GM19193 (cell line): Measurements from ENCODE around the gene INTS15.

Experiments
- POLR2A ChIP-seq: IDR thresholded peaks from 4 replicates; pipeline ENCODE4 v1.6.1; 2011; ENCODE audit not compliant: insufficient read depth, insufficient read length; ENCODE audit errors: extremely low read depth

Gene INTS15

DNA sequence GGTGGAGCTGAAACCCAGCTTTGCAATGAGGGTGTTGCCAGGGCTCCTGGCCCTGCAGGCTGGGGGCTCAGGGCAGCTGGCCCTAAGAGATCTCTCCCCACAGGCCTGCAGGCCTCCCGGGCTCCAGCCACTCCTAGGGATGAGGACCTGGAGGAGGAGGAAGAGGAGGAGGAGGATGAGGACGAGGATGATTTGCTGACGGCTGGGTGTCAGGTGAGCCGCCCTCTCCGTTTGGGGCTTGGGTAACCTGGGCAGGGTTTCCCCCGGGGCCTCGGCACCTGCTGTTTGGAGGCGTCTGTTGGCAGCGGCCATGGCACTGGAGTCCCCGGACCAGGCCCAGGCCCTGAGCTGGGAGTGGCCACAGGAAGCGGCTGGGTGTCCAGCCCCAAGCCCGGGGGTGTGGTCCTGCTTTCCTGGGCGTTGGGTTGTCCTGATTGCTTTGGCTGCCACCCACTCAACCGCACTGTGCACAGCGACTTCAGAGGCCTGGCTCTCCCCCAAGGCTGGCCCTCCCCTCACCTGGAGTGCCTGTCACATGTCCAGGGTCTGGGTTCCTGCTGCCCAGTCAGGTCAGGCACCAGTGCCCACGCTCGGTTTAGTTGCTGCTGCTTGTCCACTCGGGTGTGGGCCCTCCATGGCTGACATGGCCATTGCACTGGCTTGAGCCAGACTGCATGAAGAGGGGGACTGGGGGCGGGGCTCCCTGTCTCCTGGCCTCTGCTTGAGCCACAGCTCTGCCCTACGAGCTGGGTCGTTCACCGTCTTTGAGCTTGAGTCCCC, 53.2 kb downstream of the INTS15 start:
- no peak for TF ChIP-seq POLR2A

DNA sequence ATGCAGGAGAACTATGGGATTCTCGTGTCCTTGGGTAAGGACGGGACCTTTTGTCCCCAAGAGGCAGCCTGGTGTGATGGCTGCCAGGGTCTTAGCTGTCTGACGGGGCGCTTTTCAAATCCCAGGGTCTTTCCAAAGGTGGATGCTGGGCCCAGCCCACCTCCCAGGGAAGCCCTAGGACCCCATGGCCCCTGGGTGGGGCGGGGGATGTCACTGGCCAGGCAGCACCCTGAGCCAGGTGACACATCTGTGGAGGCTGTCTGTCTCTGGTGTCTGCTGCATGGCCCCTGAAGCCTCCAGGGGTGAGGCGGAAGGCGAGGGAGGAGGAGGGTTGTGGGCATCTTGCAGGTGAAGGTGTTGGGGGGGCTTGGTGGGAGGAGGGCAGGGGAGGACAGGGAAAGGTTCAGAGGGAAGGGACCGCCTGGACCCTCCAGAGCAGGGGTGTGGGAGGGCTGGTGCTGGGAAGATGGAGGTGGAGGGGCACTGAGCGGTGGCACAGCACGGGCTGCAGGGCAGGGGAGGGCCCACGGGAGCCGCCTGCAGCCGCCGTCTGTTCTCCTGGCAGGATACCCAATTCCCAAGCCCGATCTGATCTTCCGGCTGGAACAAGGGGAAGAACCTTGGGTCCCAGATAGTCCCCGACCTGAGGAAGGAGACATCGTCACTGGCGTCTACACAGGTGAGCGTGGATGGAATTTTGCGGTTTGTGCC, 54.2 kb downstream of the INTS15 start:
- TF ChIP-seq POLR2A: no peak

DNA sequence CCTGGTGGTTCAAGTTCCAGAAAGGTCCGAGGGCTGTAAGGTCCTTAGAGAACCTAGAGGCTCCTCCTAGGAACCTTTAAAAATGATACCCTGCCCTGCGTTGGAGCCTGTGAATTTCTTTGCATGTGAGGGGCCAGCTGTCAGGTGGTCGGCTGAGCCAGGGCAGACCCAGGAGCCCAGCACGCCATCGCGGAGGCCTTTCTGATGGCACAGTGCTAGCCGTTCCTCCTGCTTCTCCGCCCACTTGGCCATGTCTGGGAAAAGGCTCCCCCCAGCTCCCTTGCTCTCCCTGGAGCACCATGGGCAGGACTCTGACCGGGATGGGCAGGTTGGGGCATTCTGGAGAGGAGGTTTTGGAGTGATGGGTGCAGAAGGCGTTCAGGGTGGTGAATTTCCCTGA, 54.9 kb downstream of the INTS15 start:
- TF ChIP-seq POLR2A: no peak

DNA sequence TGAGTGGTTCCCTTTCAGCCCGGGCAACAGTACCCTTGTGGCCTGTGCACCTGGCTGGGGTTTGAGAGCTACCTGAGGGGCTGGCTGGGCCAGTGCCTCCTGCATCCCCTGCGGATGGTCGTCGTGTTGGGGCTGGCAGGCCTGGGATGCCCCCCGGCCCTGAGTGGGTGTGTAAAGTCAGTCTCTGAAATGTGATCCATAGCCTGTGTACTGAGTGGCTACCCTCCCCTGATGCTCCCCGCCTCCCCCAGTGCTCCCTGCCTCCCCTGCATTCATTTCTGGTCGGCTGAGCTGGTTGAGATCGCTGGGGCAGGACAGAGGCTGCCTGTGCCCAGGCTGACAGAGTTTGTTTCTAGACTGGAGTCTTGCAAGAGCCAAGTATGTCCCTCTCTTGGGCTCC, 56.6 kb downstream of the INTS15 start:
- TF ChIP-seq POLR2A: no peak

DNA sequence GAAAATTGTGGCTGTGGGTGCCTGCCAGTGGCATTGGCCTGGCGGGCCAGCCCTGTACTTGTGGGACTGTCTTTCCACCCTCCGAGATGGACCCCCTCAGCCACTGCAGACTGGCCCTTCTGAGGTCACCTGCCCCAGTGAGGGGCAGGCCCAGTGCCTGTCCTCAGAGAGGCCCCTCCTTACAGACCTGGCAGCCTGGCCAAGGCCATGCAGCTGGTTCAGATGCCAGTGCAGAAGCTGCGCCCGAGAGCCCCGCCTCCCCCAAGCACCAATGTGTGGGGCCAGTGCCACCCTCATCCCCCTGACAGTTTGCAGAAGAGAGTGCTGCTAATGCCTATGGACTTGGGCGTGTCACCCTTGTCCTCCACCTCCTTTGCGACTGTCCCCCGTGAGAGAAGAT, 57.3 kb downstream of the INTS15 start:
- TF ChIP-seq POLR2A: no peak

DNA sequence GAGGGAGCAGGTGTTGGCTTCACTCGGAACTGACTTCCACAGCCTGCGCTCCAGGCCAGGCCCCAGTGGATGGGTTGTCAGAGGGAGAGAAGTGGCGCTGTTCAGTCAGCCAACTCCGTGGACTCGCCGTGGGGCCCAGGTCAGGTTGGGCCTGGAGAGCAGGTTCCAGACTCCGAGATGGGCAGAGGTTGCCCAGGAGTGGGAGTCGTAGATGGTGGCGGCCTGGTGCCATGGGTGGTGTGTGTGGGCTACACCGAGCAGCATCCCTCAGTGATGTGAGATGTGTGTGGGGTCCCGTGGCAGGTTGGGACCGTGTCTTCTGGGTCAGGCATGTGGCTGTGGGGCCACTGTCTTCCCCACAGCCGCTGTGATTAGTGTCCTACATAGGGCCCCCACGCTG, 57.7 kb downstream of the INTS15 start:
- TF ChIP-seq POLR2A: no peak

DNA sequence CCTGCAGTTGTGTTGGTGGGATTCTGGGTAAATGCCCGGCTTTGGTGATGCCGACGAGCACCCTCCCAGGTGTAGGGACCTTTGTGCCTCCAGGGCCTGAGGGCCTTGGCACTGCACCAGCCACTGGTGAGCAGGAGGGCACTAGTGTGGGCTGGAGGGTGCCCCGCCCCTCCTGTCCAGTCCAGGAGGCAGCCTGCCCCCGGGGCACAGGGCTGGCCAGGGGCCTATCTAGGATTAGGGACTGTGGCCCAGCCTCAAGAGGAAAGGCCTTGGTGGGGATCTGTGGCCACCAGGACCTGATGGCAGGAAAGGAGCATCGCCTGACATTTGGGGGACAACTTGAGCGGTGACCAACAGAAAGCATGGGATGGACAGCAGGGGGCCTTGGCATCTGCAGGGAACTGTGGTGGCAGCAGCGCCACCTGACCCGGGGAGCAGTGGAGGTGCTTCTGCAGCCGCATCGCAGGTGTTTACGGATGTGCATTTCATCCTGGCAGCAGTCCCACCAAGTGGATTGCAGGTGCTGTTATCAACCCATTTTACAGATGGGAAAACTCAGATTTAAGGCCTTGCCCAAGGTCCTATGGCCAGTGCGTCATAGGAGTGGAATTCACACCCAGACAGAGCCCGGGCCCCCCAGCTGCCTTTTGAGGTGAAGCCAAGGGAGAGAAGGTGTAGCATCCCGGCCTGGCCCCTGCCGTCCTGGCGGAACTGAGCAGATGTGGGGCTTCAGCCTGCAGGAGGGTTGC, 58.4 kb downstream of the INTS15 start:
- no peak for TF ChIP-seq POLR2A

DNA sequence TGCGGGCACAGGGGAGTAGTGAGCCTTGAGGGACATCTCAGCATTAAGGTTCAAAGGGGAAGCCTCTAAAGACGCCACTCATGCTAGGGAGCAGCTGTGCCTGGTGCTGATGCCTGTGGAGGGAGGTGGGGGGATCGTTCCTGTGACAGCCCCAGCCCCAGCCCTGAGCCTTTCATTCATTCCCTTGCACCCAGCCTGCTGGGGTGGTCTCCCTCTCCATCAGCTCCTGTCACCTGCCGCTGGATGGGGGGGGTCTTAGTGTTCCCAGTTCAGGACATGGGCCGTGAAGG, 58.9 kb downstream of the INTS15 start:
- TF ChIP-seq POLR2A: no peak

DNA sequence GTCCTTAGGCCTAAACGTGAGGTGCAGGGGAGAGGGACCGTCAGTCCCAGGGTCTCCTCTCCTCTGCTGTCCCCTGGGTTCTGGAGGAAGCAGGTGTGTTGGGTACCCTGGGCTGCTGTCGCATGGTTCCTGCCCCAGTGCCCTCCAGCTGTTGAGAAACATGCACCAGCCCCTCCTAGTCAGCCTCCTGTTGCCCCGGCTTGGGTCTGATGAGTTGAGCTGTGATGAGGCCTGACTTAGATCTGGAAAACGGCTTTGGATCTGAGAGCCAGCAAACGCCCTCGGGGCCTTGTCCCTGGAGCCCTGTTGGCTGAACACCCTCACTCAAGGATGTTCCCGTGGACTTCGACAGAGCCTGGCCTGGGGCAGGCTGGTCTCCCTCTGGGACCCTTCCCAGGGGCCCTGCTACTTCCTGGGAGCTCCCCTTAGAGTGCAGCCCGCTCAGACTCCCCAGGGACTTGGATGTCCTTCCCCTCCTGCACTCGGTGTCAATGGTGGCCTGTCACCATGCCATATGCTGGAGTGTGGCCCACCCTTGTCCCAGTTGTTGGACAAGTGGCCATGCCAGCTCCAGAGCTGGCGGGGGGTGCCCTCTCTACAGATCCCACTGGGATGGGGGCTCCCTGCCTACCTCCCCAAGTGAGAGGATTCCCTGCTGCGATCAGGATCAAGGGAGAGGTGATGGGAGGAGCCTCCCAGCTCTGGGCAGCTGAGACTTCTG, 59.6 kb downstream of the INTS15 start:
- no peak for TF ChIP-seq POLR2A

DNA sequence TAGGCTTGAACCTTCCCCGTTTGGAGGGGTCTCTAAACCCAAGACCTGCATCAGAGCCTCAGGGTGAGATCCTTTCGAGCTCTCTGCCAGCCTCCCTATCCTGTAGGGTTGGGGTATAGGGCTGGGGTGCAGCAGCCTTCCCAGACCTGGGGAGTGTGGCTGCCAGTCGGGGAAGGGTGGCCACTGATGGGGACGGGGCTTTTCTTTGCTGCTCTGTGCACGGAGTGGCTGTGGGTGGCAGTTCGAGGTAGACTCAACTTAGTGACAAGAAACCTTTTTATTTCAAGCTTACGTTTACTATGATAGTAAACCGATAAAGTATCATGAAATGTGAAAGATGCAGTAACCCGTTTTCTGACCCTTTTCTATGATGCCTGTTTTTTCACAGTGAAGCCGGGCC, 60.3 kb downstream of the INTS15 start:
- TF ChIP-seq POLR2A: no peak

DNA sequence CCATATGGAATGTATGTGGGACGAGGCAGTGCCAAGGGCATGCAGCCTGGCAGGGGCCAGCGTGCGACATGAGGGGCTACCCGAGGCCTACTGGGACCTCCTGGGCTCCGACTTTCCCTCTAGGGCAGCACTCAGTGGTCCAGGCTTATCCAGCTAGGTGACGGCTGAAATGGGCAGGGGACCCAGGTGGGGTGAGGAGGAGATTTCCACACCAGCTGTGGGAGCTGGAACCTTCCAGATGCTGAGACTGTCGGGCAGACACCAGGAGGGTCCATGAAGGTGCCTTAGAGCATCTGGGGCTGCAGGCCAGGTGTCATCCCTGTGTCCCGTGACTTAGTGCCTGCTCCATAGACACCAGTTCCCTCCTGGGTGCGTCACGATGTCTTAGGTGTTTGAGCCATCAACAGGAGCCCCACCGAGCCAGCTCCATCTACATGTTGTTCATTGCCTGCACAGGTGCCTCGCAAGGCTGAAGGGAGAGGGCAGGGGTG, 60.7 kb downstream of the INTS15 start:
- no peak for TF ChIP-seq POLR2A

DNA sequence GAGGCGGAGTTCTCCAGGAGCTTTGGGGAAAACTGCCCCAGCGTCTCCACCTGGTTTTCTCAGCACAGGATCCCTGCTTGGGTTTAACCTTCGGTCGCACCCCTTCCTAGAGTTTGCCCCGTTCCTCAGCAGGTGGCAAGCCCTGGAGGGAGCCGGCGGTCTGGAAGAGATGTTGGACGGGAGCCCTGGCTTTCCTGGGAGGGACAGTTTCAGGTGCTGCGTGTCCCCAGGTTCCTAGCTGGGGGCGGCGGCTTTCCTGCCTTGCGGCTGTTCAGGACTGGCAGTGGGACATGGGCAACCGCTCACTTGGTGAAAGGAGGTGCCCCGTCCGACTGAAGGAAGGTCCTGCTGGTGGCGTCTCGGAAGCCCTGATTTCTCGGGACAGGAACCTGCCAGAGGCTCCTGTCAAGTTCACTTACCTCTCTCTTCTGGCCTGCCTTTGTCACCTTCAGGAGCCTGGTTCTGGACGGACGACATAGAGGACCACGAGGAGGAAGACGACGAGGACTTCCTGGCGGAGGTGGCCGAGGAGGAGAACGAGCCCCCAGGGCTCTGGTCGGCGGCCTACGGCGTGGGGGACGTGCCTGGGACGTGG, 62.1 kb downstream of the INTS15 start:
- no peak for TF ChIP-seq POLR2A

DNA sequence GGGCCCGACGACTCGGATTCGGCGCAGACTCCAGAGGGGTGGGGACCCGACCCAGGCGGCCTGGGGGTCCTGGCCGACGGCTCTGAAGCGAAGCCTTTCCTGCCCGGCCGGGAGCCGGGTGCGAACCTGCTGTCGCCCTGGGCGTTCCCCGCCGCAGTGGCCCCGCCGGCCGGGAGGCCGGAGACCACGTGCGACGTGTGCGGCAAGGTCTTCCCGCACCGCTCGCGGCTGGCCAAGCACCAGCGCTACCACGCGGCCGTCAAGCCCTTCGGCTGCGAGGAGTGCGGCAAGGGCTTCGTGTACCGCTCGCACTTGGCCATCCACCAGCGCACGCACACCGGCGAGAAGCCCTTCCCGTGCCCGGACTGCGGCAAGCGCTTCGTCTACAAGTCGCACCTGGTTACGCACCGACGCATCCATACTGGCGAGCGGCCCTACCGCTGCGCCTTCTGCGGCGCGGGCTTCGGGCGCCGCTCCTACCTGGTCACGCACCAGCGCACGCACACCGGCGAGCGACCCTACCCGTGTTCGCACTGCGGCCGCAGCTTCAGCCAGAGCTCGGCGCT, 62.7 kb downstream of the INTS15 start:
- TF ChIP-seq POLR2A: no peak

DNA sequence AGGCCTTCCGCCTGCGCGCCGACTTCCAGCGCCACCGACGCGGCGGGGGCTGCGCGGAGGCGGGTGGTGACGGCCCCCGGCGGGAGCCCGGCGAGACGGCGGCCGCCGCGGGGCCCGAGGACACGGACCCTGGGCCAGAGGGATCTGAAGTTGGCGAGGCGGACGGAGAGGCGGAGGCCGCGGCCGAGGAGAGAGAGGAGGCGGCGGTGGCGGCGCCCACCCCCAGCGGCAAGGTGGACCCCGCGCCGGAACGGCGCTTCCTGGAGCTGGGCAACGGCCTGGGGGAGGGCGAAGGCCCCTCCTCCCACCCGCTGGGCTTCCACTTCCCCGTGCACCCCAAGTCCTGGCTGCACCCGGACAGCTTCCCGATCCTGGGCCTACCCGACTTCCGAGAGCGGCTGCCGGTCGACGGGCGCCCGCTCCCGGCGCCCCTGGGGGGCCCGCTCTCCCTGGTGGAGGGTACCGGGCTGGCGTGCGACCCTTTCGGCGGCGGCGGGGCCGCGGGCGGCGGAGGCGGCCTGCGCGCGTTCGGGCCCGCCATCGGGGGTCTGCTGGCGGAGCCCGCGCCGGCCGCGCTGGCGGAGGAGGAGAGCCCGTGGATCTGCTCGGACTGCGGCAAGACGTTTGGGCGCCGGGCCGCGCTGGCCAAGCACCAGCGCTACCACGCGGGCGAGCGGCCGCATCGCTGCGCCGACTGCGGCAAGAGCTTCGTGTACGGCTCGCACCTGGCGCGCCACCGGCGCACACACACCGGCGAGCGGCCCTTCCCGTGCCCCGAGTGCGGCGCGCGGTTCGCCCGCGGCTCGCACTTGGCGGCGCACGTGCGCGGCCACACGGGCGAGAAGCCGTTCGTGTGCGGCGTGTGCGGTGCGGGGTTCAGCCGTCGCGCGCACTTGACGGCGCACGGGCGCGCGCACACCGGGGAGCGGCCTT, 63.5 kb downstream of the INTS15 start:
- no peak for TF ChIP-seq POLR2A
